Transverse colon (tissue), 4 donors: ENCODE results near the gene TSPAN8. TPM values are rescaled to one million over a fixed set of nuclear protein-coding genes. Genes with fewer than 3 reads are reported as not detected.

Source experiments
- DNase-seq: peaks from one replicate; pipeline ENCODE4 v3.0.0-alpha.2; 2019
- H3K27ac ChIP-seq, 4 donors: fragments of 200-600 bp; sonication (generic); 2 replicates each; pipeline ENCODE4 v1.5.1; 2016 to 2018; ENCODE audit warnings: inconsistent platforms in 4 of 4
- H3K27me3 ChIP-seq: fragments of 200-600 bp; sonication (generic); 2 replicates; pipeline ENCODE4 v1.5.1; 2017; ENCODE audit warnings: inconsistent platforms
- H3K36me3 ChIP-seq, 4 donors: fragments of 200-600 bp; sonication (generic); 2 replicates each; pipeline ENCODE4 v1.5.1; 2017 to 2019; ENCODE audit warnings: inconsistent platforms in 4 of 4
- H3K4me1 ChIP-seq, 4 donors: fragments of 200-600 bp; sonication (generic); 2 replicates each; pipeline ENCODE4 v1.5.1; 2017 to 2020; ENCODE audit warnings: inconsistent platforms in 4 of 4
- H3K4me3 ChIP-seq, 4 donors: fragments of 200-600 bp; sonication (generic); 1 replicate in 1 of 4; 2 replicates in 3 of 4; pipeline versions ENCODE4 v1.5.1 to v1.6.1; 2017 to 2019; ENCODE audit warnings: inconsistent platforms in 4 of 4
- H3K9me3 ChIP-seq, 2 donors: fragments of 200-600 bp; sonication (generic); 2 replicates each; pipeline ENCODE4 v1.5.1; 2017 to 2019; ENCODE audit warnings: inconsistent platforms in 2 of 2
- CTCF ChIP-seq, 5 experiments: fragments of 200-600 bp in 3 of 5; fragments of 450-650 bp in 2 of 5; sonication (generic) in 3 of 5; IDR thresholded peaks; 1 replicate in 2 of 5; 2 replicates in 3 of 5; pipeline ENCODE4 v1.5.1; 2016 to 2017; ENCODE audit warnings: antibody characterized with exemption in 5 of 5, inconsistent platforms in 3 of 5, mild to moderate bottlenecking in 2 of 5, moderate library complexity in 1 of 5
- EP300 ChIP-seq: sonication (generic); formaldehyde crosslinking; IDR thresholded peaks from one replicate; pipeline ENCODE4 v1.6.1; 2017; ENCODE audit warnings: antibody characterized with exemption, low read depth
- POLR2A ChIP-seq: fragments of 450-650 bp; IDR thresholded peaks from one replicate; pipeline ENCODE4 v1.6.1; 2016; ENCODE audit warnings: antibody characterized with exemption, mild to moderate bottlenecking, moderate library complexity
- POLR2AphosphoS5 ChIP-seq, 3 donors: sonication (generic); formaldehyde crosslinking; IDR thresholded peaks; one replicate each; pipeline ENCODE4 v1.6.1; 2016; ENCODE audit warnings: antibody characterized with exemption in 3 of 3
- whole genome bisulfite sequencing, 2 donors: methylation state at CpG; one replicate each; pipeline ENCODE4 v1.1.5; 2018; ENCODE audit warnings: low coverage in 1 of 2; 5-methylcytosine and 5-hydroxymethylcytosine counted together
- in situ Hi-C, 4 donors: fragments of 200-750 bp; cut with MboI; loops; one replicate each; pipeline versions ENCODE4 v1.15.0 to v1.15.1; 2017; ENCODE audit warnings: low sequenced_read_pairs in 3 of 4, low pct_ligation_motif_present in 1 of 4, low pct_unique_long_range_greater_than_20kb in 1 of 4
- intact Hi-C: fragments of 100-400 bp; cut with DNase I; formaldehyde crosslinking; loops from one replicate; pipeline ENCODE4 v1.15.1; 2023; ENCODE audit warnings: low total_unique reads
- total RNA-seq, 4 donors: library from RNA; depleted of rRNA; stranded (reverse); fragments of >200 nt; gene quantifications; one replicate each; pipeline ENCODE4 v1.1.0, GENCODE V29; 2016

The TSPAN8 gene
- total RNA-seq, 4 donors from 2014 or later = 217 to 1,195 (median 646) TPM

GRCh38 chr12:71141378-71141926 is 16.3 kb downstream of the TSPAN8 start:
- Histone ChIP-seq H3K36me3 (peaks cover 0 to 9% (median 0%) of the 10 kb centered on the region in 4 donors), H3K27me3 (no peaks in the 10 kb centered on the region), H3K9me3 (no peaks in the 10 kb centered on the region), H3K27ac (peak overlapping the region in 3 of 4 donors; percentile 20 to 38 (median 36)), H3K4me3 (no peak overlapping the region), H3K4me1 (peaks cover 0 to 53% (median 19%) of the 10 kb centered on the region in 4 donors)
- 68 to 88% methylated on average over 1 of the region's 1 CpG for WGBS, 2 donors
- in situ Hi-C loops (no loop called here), intact Hi-C loops (no loop called here)
- TF ChIP-seq POLR2AphosphoS5 (IDR thresholded peaks at IDR 0.05) (no peak), POLR2A (no peak), EP300 (no peak), CTCF (IDR thresholded peaks at IDR 0.05) (no peak)
- DNase-seq = no peak

GRCh38 chr12:71139153-71139735 is 18.6 kb downstream of the TSPAN8 start:
- peak; percentile 34 for DNase-seq
- TF ChIP-seq POLR2A = peak; percentile 27
- no peak for TF ChIP-seq CTCF (IDR thresholded peaks at IDR 0.05)
- TF ChIP-seq POLR2AphosphoS5 (IDR thresholded peaks at IDR 0.05) = peak in 1 of 3 donors; percentile 52
- Histone ChIP-seq H3K4me3 (no peak overlapping the region), H3K36me3 (peaks cover 0 to 14% (median 0%) of the 10 kb centered on the region in 4 donors), H3K27ac (peak overlapping the region in 3 of 4 donors; percentile 10 to 48 (median 20)), H3K9me3 (no peaks in the 10 kb centered on the region), H3K27me3 (no peaks in the 10 kb centered on the region), H3K4me1 (peaks cover 0 to 36% (median 16%) of the 10 kb centered on the region in 4 donors)
- intact Hi-C loops = no loop called here
- in situ Hi-C loops = no loop called here
- WGBS, 2 donors = 48 to 66% methylated on average over 4 to 6 of the region's 6 CpGs

GRCh38 chr12:71138011-71138410 is 19.8 kb downstream of the TSPAN8 start:
- intact Hi-C loops (no loop called here), in situ Hi-C loops (no loop called here)
- no peaks in the 10 kb centered on the region for H3K27me3 ChIP-seq
- 74 to 83% methylated on average over 3 of the region's 3 CpGs for WGBS, 2 donors
- peaks cover 0 to 25% (median 0%) of the 10 kb centered on the region in 4 donors for H3K36me3 ChIP-seq
- no peak overlapping the region for H3K4me3 ChIP-seq
- peaks cover 0 to 32% (median 16%) of the 10 kb centered on the region in 4 donors for H3K4me1 ChIP-seq
- no peak for TF ChIP-seq POLR2AphosphoS5 (IDR thresholded peaks at IDR 0.05)
- no peak for TF ChIP-seq CTCF (IDR thresholded peaks at IDR 0.05)
- TF ChIP-seq POLR2A = no peak
- no peak for TF ChIP-seq EP300
- no peaks in the 10 kb centered on the region for H3K9me3 ChIP-seq
- no peak overlapping the region for H3K27ac ChIP-seq
- no peak for DNase-seq

GRCh38 chr12:71135812-71136176 is 22.0 kb downstream of the TSPAN8 start:
- DNase-seq = no peak
- no peak overlapping the region for H3K4me3 ChIP-seq
- intact Hi-C loops = no loop called here
- TF ChIP-seq CTCF (IDR thresholded peaks at IDR 0.05) (no peak), POLR2AphosphoS5 (IDR thresholded peaks at IDR 0.05) (no peak), EP300 (no peak), POLR2A (no peak)
- peaks cover 0 to 23% (median 10%) of the 10 kb centered on the region in 4 donors for H3K4me1 ChIP-seq
- H3K36me3 ChIP-seq = peaks cover 0 to 25% (median 3%) of the 10 kb centered on the region in 4 donors
- no peaks in the 10 kb centered on the region for H3K9me3 ChIP-seq
- H3K27ac ChIP-seq = no peak overlapping the region
- no peaks in the 10 kb centered on the region for H3K27me3 ChIP-seq
- in situ Hi-C loops = no loop called here
- 42 to 57% methylated on average over 3 of the region's 3 CpGs for WGBS, 2 donors
